Measurements from ENCODE around the gene PCSK5. TPM values are rescaled to one million over a fixed set of nuclear protein-coding genes. Genes with fewer than 3 reads are reported as not detected.
"Not testable (repeated sequence)": the region's sequence is repeated elsewhere in the genome, so short reads cannot be mapped to it uniquely, and the experiment has no call there.

The PCSK5 gene
- total RNA-seq, 4 donors from 2014 or later = 9.6 to 41.8 (median 15.1) TPM

- Histone ChIP-seq H3K27ac (no peak overlapping the region), H3K9me3 (no peaks in the 10 kb centered on the region), H3K27me3 (no peaks in the 10 kb centered on the region), H3K4me1 (no peaks in the 10 kb centered on the region), H3K36me3 (no peaks in the 10 kb centered on the region), H3K4me3 (replicated peaks in 1 of 3) (no peak overlapping the region)
- 93 to 95% methylated on average over 4 of the region's 4 CpGs for WGBS, 2 donors
- DNase-seq = no peak
- TF ChIP-seq POLR2A (IDR thresholded peaks at IDR 0.05) (no peak), CTCF (IDR thresholded peaks at IDR 0.05) (no peak)
- intact Hi-C loops (cut with DNase I) = no loop called here
Observed at GRCh38 chr9:76359365-76359764, 468.9 kb downstream of the PCSK5 start.

GRCh38 chr9:76359766-76360165 lies 469.3 kb downstream of the PCSK5 start:
- no peaks in the 10 kb centered on the region for H3K4me1 ChIP-seq
- no peak overlapping the region for H3K27ac ChIP-seq
- no peaks in the 10 kb centered on the region for H3K27me3 ChIP-seq
- WGBS, 2 donors = 80 to 87% methylated on average over 2 of the region's 2 CpGs
- intact Hi-C loops (cut with DNase I) = no loop called here
- no peaks in the 10 kb centered on the region for H3K9me3 ChIP-seq
- no peaks in the 10 kb centered on the region for H3K36me3 ChIP-seq
- H3K4me3 ChIP-seq (replicated peaks in 1 of 3) = no peak overlapping the region
- DNase-seq = no peak
- TF ChIP-seq POLR2A (IDR thresholded peaks at IDR 0.05) (no peak), CTCF (IDR thresholded peaks at IDR 0.05) (no peak)

GRCh38 chr9:76362332-76363031 lies 472.0 kb downstream of the PCSK5 start:
- DNase-seq; H3K4me3 ChIP-seq (replicated peaks in 1 of 3); intact Hi-C loops (cut with DNase I); H3K9me3 ChIP-seq; H3K27ac ChIP-seq; H3K36me3 ChIP-seq; H3K27me3 ChIP-seq; H3K4me1 ChIP-seq: not testable (repeated sequence)
- WGBS, 2 donors = 70 to 73% methylated on average over 16 of the region's 16 CpGs

- no peak overlapping the region for H3K27ac ChIP-seq
- no peaks in the 10 kb centered on the region for H3K4me1 ChIP-seq
- no peaks in the 10 kb centered on the region for H3K36me3 ChIP-seq
- DNase-seq = no peak
- 92 to 96% methylated on average over 3 of the region's 3 CpGs for WGBS, 2 donors
- H3K4me3 ChIP-seq (replicated peaks in 1 of 3) = no peak overlapping the region
- no peaks in the 10 kb centered on the region for H3K9me3 ChIP-seq
- TF ChIP-seq CTCF (IDR thresholded peaks at IDR 0.05) (no peak), POLR2A (IDR thresholded peaks at IDR 0.05) (no peak)
- no peaks in the 10 kb centered on the region for H3K27me3 ChIP-seq
- intact Hi-C loops (cut with DNase I) = no loop called here
Observed at GRCh38 chr9:76363032-76363395, 472.5 kb downstream of the PCSK5 start.

- WGBS, 2 donors = 57 to 74% methylated on average over 1 of the region's 1 CpG
- intact Hi-C loops (cut with DNase I) = no loop called here
- DNase-seq = no peak
Observed at GRCh38 chr9:76365028-76365427, 474.6 kb downstream of the PCSK5 start.

More at GRCh38 chr9:76365028-76365427, 474.6 kb downstream of the PCSK5 start:
- no peak overlapping the region for H3K27ac ChIP-seq
- H3K9me3 ChIP-seq = no peaks in the 10 kb centered on the region
- H3K4me3 ChIP-seq (replicated peaks in 1 of 3) = no peak overlapping the region
- TF ChIP-seq CTCF (IDR thresholded peaks at IDR 0.05) (no peak), POLR2A (IDR thresholded peaks at IDR 0.05) (no peak)
- H3K4me1 ChIP-seq = peaks cover 0 to 3% of the 10 kb centered on the region in 2 donors
- H3K36me3 ChIP-seq = no peaks in the 10 kb centered on the region
- no peaks in the 10 kb centered on the region for H3K27me3 ChIP-seq
